OCI-LY1 (cell line): ENCODE data around the gene CCDC28B.
A peak's percentile ranks its signal among the peaks of the same experiment; 100 is the strongest.

Experiments used
- H2AFZ ChIP-seq: fragments of 200-600 bp; sonication (generic), shearing (Covaris generic); 2 replicates; pipeline ENCODE4 v1.6.0; 2014; ENCODE audit warnings: antibody characterized with exemption, mild to moderate bottlenecking, low read length
- H3F3A ChIP-seq: fragments of 200-600 bp; sonication (generic), shearing (Covaris generic); 2 replicates; pipeline ENCODE4 v1.6.0; 2014; ENCODE audit warnings: mild to moderate bottlenecking, antibody characterized with exemption, low read length, moderate library complexity; ENCODE audit not compliant: insufficient read depth
- H3K27ac ChIP-seq: fragments of 200-600 bp; sonication (generic); 2 replicates; pipeline ENCODE4 v1.5.1; 2014; ENCODE audit warnings: low read length, mixed run types, mild to moderate bottlenecking, low read depth; ENCODE audit not compliant: poor library complexity, severe bottlenecking
- H3K27me3 ChIP-seq: fragments of 200-600 bp; sonication (generic); 2 replicates; pipeline ENCODE4 v1.6.0; 2014; ENCODE audit warnings: antibody characterized with exemption, mild to moderate bottlenecking, low read length, moderate library complexity; ENCODE audit not compliant: insufficient read depth
- H3K36me3 ChIP-seq: fragments of 200-600 bp; sonication (generic); 2 replicates; pipeline ENCODE4 v1.6.1; 2014; ENCODE audit warnings: mild to moderate bottlenecking, antibody characterized with exemption, low read length, moderate library complexity, mixed read lengths; ENCODE audit not compliant: insufficient read depth
- H3K4me1 ChIP-seq: fragments of 200-600 bp; sonication (generic); 2 replicates; pipeline ENCODE4 v1.5.1; 2014; ENCODE audit warnings: mild to moderate bottlenecking, low read length, moderate library complexity; ENCODE audit not compliant: insufficient read depth, severe bottlenecking
- H3K4me2 ChIP-seq: fragments of 200-600 bp; sonication (generic), shearing (Covaris generic); 2 replicates; pipeline ENCODE4 v1.6.1; 2014; ENCODE audit warnings: low read length
- H3K4me3 ChIP-seq: fragments of 200-600 bp; sonication (generic); 2 replicates; pipeline ENCODE4 v1.5.1; 2014; ENCODE audit warnings: low read length, low read depth, mild to moderate bottlenecking, mixed read lengths; ENCODE audit not compliant: poor library complexity, severe bottlenecking
- H3K79me2 ChIP-seq: fragments of 200-600 bp; shearing (Covaris generic); 2 replicates; pipeline ENCODE4 v1.6.1; 2016; ENCODE audit warnings: mixed run types, low read length, mixed read lengths; ENCODE audit not compliant: insufficient read depth
- H3K9ac ChIP-seq: fragments of 200-600 bp; sonication (generic), shearing (Covaris generic); 2 replicates; pipeline ENCODE4 v1.6.1; 2014; ENCODE audit warnings: mild to moderate bottlenecking, low read length, mixed read lengths
- H3K9me2 ChIP-seq: fragments of 200-600 bp; sonication (generic), shearing (Covaris generic); 2 replicates; pipeline ENCODE4 v1.6.1; 2014; ENCODE audit warnings: low read depth, mild to moderate bottlenecking, low read length, mixed read lengths
- H3K9me3 ChIP-seq: fragments of 200-600 bp; shearing (Covaris generic); 2 replicates; pipeline ENCODE4 v1.6.1; 2014; ENCODE audit warnings: low read length, mixed read lengths
- H4K20me1 ChIP-seq: fragments of 200-600 bp; sonication (generic), shearing (Covaris generic); 2 replicates; pipeline ENCODE4 v1.6.0; 2016; ENCODE audit warnings: mild to moderate bottlenecking, low read length; ENCODE audit not compliant: insufficient read depth
- EZH2 ChIP-seq: fragments of 200-600 bp; sonication (generic), shearing (Covaris generic); IDR thresholded peaks from 2 replicates; pipeline ENCODE4 v1.8.0; 2017; ENCODE audit warnings: borderline replicate concordance, mixed run types, mild to moderate bottlenecking, antibody characterized with exemption, low read length, moderate library complexity, mixed read lengths
- TF ChIP-seq, protein P1 (sequence below): fragments of 200-600 bp; sonication (generic), shearing (Covaris generic); IDR thresholded peaks from 2 replicates; pipeline ENCODE4 v1.5.1; 2017; ENCODE audit warnings: mild to moderate bottlenecking, antibody characterized with exemption, low read length, moderate library complexity, mixed read lengths

CCDC28B gene

DNA sequence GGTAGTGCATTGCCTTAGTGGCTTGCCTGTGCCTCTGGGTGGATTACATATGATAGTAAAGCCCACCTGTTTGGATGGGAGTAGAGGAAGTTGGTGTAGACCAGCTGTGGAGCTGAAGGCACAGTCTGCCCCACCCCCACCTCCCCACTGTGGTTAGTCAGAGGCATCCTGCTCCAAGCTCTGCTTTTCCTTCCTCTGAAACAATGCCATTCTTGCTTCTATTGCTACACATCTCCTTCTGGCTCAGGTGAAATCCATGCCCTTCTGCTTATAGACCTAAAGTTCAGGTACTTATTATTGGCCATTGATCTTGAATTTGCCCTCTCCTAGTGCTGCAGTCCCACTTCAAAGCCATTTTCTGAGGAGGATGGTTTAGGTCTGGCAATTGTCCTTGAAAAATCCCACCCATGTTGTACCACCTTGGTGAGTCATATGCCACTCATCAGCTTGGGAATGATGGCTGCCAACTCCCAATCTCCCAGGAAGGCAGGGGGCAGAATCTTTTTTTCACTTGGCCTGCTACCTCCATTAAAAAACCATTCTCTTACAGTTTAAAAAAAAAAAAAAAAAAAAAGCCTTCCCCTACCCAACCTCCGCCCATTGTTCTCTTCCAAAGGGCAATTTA is 27.7 kb upstream of the CCDC28B start:
- H3K27ac ChIP-seq: no peak overlapping the region
- no peak overlapping the region for H2AFZ ChIP-seq
- H3K9ac ChIP-seq: no peak overlapping the region
- no peaks in the 10 kb centered on the region for H3K79me2 ChIP-seq
- no peaks in the 10 kb centered on the region for H3K27me3 ChIP-seq
- H3K4me1 ChIP-seq: no peaks in the 10 kb centered on the region
- no peak overlapping the region for H3K4me3 ChIP-seq
- H3K9me3 ChIP-seq: no peaks in the 10 kb centered on the region
- H3K4me2 ChIP-seq: no peak overlapping the region
- no peaks in the 10 kb centered on the region for H3F3A ChIP-seq
- peaks cover 66% of the 10 kb centered on the region for H3K36me3 ChIP-seq
- H3K9me2 ChIP-seq: no peaks in the 10 kb centered on the region
- no peak for TF ChIP-seq EZH2
- TF ChIP-seq, protein P1, sequence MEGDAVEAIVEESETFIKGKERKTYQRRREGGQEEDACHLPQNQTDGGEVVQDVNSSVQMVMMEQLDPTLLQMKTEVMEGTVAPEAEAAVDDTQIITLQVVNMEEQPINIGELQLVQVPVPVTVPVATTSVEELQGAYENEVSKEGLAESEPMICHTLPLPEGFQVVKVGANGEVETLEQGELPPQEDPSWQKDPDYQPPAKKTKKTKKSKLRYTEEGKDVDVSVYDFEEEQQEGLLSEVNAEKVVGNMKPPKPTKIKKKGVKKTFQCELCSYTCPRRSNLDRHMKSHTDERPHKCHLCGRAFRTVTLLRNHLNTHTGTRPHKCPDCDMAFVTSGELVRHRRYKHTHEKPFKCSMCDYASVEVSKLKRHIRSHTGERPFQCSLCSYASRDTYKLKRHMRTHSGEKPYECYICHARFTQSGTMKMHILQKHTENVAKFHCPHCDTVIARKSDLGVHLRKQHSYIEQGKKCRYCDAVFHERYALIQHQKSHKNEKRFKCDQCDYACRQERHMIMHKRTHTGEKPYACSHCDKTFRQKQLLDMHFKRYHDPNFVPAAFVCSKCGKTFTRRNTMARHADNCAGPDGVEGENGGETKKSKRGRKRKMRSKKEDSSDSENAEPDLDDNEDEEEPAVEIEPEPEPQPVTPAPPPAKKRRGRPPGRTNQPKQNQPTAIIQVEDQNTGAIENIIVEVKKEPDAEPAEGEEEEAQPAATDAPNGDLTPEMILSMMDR: no peak
- no peaks in the 10 kb centered on the region for H4K20me1 ChIP-seq

DNA sequence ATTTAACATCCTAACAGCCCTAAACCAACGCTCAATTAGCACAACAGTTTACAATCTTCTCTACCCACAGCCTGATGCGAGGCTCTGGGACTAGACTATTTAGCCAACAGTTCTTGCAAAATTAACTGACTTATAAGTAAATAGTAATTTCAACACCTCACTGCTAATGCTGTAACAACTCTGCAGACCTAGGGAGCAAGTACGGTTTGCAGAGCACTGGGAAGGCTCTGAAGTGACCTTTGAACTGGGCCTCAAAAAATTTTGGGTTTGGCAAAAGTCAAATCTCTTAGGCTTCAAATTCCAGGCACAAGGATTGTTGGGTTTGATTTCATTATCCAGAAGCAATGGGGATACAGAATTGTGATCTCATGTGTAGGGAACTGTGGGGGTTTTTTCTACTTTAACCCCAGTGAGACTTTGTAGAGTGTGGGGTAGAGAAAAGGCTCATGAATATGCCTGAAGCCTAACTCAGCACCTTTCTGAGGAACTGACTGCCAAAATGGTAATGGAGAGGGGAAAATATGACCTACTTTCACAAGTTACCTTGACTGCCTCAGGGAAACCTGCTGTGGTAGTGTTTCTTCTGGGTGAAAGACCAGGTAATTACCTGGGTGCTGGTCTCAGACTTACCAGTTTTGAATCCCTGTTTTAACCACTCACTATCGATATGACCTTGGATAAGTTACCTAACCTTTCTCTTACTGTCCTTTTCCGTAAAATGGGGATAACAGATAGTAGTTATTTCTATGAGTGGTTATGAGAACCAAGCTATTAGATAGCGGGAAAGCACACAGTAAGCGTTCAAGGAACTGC is 21.8 kb upstream of the CCDC28B start:
- no peak overlapping the region for H2AFZ ChIP-seq
- H4K20me1 ChIP-seq: no peaks in the 10 kb centered on the region
- peak overlapping the region; percentile 68 for H3K27ac ChIP-seq
- peak overlapping the region; percentile 79 for H3K4me3 ChIP-seq
- H3K4me1 ChIP-seq: peaks cover 25% of the 10 kb centered on the region
- H3K79me2 ChIP-seq: peaks cover 22% of the 10 kb centered on the region
- no peaks in the 10 kb centered on the region for H3K27me3 ChIP-seq
- peaks cover 41% of the 10 kb centered on the region for H3K36me3 ChIP-seq
- no peaks in the 10 kb centered on the region for H3K9me3 ChIP-seq
- H3F3A ChIP-seq: no peaks in the 10 kb centered on the region
- no peaks in the 10 kb centered on the region for H3K9me2 ChIP-seq
- no peak for TF ChIP-seq EZH2
- TF ChIP-seq, protein P1: no peak
- peak overlapping the region; percentile 87 for H3K9ac ChIP-seq
- peak overlapping the region; percentile 73 for H3K4me2 ChIP-seq

DNA sequence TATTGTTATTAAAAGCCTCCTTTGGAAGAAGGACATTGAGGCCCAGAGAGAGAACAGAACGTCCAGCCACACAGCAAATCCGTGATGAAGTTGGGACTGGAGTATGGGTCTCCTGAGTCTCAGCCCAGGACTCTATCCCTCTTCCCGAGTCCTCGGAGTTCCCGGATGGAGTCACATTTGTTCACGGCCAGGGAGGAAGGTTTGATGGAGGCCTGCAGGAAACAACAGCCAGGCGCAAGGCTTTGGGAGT is 21.3 kb upstream of the CCDC28B start:
- Histone ChIP-seq H3K79me2 (peaks cover 22% of the 10 kb centered on the region), H4K20me1 (no peaks in the 10 kb centered on the region), H3K4me1 (peaks cover 25% of the 10 kb centered on the region), H3K27ac (peak overlapping the region; percentile 68), H3K27me3 (no peaks in the 10 kb centered on the region), H3K9ac (peak overlapping the region; percentile 87), H3K4me3 (peak overlapping the region; percentile 79), H3K9me2 (no peaks in the 10 kb centered on the region), H3F3A (no peaks in the 10 kb centered on the region), H3K9me3 (no peaks in the 10 kb centered on the region), H2AFZ (no peak overlapping the region), H3K36me3 (peaks cover 40% of the 10 kb centered on the region), H3K4me2 (peak overlapping the region; percentile 73)
- TF ChIP-seq EZH2: no peak
- TF ChIP-seq, protein P1: no peak
